UCSD-AML1 (cell line): ENCODE measurements around the gene CDC42.
A peak's percentile ranks its signal among the peaks of the same experiment; 100 is the strongest.
"Not testable (repeated sequence)": the region's sequence is repeated elsewhere in the genome, so short reads cannot be mapped to it uniquely, and the experiment has no call there.

ENCODE experiments used
- DNase-seq: peaks from one replicate; lab custom pipeline; 2025; ENCODE audit not compliant: unreplicated experiment; lab: John Stamatoyannopoulos, UW

The CDC42 gene

DNA sequence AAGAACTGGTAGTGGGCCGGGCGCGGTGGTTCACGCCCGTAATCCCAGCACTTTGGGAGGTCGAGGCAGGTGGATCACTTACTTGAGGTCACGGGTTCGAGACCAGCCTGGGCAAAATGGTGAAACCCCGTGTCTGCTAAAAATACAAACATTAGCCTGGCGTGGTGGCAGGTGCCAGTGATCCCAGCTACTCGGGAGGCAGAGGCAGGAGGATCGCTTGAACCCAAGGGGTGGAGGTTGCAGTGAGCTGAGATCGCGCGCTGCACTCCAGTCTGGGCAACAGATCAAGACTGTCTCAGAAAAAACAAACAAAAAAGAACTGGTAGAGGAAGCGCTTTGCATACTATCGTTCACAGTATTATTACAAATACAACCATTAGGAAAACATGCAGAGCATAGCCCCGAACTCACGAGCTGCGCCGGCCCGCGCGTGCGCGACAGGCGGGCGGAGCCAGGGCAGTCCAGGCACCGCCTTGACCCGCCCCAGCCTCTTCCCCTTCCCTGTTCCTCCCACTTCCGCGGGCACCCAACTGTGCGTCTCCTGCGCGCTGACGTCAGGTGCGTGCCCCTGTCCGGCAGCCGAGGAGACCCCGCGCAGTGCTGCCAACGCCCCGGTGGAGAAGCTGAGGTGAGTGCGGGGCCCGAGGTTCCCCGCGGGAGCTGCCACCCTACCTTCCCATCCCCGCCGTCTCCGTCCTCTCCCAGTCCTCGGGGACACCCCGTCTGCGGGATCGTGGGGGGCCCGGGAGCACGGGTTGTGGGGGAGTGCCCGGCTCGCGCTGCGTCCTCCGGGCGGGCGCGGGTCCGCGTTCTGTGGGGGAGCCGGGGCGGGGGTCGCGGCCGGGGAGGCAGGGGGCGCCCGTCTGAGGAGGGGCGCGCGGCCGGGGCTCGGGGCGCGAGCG, at the start of gene CDC42:
Gene CDC42, plus strand, starts transcription at position 595 of the 902 bp plus-strand sequence. CDS start 25,770 bp downstream, outside the sequence.
- DNase-seq, result peak; percentile 97

DNA sequence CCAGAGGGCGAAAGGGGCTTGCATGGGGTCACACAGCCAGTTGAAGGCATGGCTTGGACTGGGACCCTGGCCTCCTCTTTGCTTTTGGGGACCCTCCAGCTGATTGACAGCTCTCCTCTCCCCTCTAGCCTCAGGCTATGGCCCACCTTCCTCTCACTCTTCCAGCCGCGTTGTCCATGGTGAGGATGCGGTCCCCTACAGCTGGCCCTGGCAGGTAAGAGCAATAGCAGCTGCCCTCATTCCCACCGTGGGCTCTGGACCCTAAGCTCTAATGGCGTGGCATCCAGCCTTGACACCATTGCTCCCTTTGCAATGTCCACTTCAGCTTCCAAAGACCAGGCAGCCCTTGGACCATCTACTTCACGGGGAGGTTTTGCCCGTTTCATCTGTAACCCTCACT, 49.6 kb upstream of the CDC42 start:
- not testable (repeated sequence) for DNase-seq

DNA sequence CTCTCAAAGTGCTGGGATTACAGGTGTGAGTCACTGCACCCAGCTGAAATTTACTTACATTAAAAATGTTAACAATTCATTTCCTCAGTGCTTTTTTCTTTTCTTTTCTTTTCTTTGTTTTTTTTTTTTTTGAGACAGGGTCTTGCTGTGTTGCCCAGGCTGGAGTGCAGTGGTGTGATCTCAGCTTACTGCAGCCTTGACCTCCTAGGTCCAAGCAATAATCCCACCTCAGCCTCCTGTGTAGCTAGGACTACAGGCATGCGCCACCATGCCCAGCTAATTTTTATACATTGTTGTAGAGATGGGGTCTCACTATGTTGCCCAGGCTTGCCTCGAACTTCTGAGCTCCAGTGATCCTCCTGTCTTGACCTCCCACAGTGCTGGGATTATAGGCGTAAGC, 48.5 kb upstream of the CDC42 start:
- not testable (repeated sequence) for DNase-seq

DNA sequence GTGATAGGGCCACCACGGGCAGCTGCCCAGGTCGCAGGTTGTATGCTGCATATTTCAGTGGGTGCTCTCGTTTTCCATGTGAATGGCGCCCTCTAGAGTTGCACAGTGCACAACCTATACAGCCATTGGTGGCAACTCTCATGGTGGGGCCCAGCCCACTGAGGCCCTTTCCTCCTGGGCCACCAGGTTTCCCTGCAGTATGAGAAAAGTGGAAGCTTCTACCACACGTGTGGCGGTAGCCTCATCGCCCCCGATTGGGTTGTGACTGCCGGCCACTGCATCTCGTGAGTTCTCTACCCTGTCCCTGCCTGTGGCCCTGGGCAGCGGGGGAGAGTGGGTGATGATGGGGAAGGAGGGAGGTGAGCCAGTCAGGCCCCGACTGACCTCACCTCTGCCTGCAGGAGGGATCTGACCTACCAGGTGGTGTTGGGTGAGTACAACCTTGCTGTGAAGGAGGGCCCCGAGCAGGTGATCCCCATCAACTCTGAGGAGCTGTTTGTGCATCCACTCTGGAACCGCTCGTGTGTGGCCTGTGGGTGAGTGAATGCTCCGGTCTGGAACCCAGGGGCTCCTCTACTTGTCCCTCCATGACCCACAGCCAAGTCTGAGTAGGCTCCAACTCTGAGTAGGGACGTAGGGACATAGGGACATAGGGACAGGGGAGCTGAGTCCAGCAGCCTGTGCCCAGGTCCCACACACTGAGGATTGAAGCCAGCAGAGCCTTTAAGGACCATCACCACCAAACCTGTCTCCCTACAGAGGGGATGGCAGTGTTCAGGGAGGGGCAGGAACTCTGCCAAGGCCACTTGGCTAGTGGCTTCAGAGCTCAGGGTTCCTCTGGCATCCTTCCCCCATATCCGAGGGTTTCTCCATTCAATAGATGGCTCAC, 47.0 kb upstream of the CDC42 start:
- peak; percentile 42 for DNase-seq

DNA sequence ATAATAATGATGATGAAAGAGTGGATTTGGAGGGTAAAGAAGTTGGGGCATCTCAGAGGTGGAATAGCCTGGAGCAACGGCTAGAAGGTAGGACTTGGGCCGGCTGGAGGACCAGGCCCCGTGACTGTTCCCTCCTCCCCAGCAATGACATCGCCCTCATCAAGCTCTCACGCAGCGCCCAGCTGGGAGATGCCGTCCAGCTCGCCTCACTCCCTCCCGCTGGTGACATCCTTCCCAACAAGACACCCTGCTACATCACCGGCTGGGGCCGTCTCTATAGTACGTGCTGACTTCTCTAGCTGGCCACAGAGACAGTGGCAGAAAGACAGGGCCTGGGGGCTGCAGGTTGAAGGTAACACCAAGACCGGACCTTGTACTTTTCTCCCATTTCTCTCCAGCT, 45.8 kb upstream of the CDC42 start:
- DNase-seq, result not testable (repeated sequence)

DNA sequence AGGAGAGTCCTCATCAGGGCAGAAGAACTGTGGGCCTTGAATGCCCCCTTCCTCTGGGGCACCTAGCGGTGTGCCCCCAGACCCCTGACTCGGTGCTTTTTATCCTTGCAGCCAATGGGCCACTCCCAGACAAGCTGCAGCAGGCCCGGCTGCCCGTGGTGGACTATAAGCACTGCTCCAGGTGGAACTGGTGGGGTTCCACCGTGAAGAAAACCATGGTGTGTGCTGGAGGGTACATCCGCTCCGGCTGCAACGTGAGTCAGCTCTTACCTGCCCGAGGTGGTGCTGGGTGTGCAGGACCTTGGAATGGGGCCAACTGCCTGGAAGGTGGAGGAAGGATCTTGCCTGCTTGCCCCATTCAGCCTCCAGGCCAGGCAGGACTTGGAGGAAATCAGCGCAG, 45.2 kb upstream of the CDC42 start:
- not testable (repeated sequence) for DNase-seq

DNA sequence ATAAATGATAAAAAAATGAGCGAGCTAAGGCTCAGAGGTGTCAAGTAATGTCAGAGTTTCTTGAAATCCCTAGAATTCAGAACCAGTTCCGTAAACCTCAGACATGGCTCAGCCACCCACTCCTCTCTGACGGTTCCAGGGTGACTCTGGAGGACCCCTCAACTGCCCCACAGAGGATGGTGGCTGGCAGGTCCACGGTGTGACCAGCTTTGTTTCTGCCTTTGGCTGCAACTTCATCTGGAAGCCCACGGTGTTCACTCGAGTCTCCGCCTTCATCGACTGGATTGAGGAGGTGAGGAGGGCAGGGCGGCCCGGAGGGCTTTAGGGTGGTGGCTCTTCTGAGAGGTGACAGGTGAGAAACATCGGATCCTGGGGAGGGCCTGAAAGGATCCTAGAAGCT, 42.9 kb upstream of the CDC42 start:
- DNase-seq, result not testable (repeated sequence)

DNA sequence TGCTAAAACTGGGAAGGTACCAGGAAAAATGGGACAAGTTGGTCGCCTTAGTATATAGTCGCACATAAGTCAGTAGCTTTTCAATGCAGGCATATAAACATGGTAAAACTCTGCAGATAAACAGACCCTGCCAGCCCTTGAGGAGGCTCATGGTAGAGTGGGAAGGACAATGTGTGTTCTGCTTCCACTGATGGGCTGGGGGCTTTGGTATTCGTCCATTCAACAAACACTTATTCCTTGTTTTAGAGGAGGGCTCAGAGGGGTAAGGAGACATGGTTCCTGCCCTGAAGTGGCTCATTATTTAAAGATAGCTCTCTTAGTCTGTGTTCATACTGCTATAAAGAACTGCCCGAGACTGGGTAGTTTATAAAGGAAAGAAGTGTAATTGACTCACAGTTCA, 39.8 kb upstream of the CDC42 start:
- not testable (repeated sequence) for DNase-seq

DNA sequence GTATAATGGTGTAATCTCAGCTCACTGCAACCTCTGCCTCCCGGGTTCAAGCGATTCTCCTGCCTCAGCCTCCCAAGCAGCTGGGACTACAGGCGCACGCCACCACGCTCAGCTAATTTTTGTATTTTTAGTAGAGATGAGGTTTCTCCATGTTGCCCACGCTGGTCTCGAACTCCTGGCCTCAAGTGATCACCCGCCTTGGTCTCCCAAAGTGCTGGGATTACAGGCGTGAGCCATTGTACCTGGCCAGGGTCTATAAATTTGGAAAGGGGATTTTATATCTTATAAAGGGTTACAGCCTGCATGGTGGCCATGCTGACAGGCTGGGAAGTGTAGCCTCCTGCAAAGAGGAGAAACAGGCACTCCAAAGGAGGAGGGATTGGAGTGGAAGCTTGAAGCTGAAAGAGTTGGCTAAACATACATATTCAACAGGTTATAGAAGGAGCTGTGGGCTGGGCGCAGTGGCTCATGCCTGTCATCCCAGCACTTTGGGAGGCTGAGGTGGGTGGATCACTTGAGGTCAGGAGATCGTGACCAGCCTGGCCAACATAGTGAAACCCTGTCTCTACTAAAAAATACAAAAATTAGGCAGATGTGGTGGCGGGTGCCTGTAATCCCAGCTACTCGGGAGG, 37.8 kb upstream of the CDC42 start:
- not testable (repeated sequence) for DNase-seq

DNA sequence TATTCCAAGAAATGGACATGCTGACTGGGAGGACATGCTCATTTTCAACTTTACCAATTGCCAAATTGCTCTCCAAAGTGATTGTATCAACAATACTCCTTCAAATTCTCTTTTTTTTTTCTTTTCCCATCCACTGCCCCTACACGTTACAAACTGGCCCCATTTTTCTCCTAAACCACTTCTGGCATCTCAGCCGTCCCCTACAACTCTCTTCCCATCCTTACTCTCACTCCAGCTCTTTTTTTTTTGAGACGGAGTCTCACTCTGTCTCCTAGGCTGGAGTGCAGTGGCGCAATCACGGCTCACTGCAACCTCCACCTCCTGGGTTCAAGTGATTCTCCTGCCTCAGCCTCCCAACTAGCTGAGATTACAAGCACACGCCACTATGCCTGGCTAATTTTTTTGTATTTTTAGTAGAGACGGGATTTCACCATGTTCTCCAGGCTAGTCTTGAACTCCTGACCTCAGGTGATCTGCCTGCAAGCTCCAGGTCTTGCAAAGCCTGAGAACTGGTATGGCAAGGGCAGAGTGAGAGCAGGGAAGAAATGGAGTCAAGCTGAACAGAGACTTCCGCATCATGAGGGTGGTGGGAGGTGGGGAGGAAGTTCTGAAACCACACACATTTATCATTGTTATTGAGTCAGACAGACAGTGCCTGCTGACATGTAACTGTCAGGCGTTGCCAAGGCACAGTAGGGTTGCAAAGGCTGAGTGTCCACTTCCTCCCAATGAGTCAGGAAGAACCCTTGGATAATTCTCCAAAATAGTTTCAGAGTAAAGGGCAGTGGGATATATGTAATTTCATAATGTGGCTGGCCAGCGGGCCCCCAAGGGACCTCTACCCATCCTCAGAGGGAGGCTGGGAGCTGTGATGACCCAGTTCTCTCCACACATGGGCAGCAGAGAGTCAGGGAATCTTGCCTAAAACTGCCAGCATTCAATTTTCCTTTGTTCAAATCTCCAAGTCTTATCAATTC, 33.6 kb upstream of the CDC42 start:
- DNase-seq, result peak; percentile 76

DNA sequence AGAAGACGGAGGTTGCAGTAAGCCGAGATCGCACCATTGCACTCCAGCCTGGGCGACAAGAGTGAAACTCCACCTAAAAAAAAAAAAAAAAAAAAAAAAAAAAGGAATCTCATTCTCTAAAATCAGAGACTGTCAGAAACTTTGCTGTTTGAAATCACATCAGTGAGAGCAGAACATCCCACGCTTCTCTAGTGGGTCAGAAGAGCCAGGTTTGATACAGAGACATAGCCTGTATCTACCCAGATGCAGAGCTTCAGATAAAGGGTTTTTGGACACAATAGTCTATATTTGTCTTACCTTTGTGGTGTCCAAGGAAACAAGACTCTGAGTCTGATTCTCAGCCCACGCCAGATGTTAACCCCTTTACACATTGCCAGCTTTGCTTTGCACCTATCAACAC, 31.4 kb upstream of the CDC42 start:
- no peak for DNase-seq

DNA sequence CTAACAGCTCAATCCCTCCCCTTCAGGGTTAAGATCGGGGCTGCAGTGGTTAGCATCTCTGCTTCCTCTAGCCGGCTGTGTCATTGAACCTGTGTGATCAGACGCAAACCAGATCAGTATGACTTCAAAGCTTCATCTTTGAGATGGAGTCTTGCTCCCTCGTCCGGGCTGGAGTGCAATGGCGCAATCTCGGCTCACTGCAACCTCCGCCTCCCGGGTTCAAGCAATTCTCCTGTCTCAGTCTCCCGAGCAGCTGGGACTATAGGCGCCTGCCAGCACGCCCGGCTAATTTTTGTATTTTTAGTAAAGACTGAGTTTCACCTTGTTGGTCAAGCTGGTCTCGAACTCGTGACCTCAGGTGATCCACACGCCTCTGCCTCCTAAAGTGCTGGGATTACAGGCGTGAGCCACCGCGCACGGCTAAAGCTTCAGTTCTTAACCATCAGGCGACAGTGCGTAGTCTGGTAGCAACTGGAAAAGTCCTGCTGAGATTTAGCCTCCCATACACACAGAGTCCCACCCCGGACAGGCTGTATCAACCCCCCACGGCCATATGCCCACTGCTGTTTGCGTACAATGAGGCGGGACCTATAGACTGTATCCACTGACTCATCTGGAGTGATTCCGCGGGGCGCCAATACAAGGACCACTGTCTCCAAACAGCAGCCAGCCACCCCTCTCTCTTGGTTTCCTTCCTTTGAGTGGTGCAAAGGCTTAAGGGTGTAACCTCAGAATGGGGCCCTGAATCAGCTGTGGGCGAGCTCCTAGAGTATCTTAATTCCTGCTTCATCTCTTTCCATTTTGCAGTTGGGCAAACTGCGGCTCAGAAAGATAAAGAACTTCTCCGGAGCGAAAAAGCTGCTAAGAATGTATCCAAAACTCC, 27.8 kb upstream of the CDC42 start:
- peak; percentile 84 for DNase-seq

DNA sequence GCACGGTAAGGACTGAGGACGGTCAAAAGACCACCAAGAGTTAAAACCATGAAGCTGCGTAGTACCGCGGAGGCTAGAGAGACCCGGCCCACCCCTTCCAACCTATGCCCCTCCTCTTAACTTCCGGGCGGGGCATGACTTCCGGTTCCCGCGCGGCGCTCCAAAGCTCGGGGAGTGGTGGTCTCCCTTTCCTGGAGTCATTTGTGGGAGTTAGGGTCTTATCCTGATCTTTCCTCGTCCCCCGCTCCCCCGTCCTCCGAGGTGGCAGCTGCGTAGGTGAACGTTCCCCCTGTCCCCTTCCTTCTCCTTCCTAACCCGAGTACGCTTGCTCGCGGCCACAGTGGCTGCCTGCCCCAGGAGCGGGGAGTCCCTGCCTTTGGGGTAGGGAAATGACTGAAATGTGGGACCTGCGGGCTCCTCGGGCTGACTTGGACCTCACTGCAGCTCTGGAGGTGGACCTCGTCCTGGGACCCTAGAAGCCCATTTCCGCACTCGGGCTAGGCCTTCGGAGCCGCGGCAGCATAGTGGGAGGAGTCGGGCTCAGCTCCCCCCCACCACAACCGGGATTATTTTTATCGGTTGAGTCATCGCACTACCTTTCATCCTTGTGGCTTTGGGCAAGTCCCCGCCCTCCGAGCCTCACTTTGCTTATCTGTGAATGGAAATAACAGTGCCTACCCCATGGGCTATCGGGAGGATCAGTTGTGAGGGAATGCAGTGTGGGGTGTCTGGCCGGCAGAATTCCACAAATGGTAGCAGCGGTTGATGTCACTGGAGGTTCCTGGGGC, 26.9 kb upstream of the CDC42 start:
- DNase-seq, result peak; percentile 85

DNA sequence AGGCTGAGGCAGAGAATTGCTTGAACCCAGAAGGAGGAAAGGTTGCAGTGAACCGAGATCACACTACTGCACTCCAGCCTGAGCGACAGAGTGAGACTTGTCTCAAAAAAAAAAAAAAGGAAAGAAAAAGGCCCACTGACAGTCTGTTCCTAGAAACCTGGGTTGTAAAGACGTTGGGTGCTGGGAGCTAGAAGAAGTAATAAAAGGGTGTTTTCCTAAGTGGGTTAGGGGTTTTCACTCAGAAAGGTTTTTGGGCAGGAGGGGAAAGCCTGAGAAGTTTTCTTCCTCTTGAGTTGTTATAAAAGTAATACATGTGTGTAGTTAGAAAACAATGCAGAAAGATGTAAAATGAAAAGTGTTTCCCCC, 25.6 kb upstream of the CDC42 start:
- DNase-seq, result no peak

DNA sequence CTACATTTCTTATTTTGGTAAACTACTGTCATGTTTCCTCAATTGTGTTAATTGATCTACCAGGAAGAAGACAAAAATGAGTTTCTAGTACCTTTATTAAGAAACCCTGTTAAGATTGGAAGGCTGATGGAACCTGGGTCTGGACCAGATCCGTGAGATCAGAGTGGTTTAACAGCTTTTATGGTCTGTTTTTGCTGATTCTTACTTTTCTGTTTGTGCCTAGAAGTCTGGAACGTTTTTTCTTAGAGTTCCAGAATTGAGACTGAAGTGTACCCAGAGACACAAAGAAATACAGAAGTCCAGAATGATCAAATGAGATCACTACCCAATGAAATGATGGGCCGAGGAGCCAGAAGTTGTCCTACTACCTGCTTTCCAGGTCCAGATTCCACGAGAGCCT, 22.5 kb upstream of the CDC42 start:
- no peak for DNase-seq

DNA sequence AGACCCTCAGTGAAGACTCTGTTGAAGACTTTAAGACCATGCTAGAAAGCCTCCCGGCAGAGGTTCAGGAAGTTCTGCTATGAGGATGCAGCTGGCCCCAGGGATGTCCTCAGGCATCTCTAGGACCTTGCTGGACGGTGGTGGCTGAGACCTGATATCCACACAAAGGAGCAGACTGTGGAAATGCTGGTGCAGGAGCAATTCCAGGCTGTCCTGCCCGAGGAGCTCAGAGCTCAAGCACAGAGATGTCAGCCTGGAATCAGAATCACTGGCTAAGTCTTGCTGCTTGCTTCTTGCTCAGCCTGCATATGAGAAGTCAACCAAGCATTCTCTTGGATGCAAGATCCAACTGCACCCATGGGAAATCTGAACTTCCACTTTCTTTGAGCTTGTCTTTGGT, 22.0 kb upstream of the CDC42 start:
- no peak for DNase-seq

DNA sequence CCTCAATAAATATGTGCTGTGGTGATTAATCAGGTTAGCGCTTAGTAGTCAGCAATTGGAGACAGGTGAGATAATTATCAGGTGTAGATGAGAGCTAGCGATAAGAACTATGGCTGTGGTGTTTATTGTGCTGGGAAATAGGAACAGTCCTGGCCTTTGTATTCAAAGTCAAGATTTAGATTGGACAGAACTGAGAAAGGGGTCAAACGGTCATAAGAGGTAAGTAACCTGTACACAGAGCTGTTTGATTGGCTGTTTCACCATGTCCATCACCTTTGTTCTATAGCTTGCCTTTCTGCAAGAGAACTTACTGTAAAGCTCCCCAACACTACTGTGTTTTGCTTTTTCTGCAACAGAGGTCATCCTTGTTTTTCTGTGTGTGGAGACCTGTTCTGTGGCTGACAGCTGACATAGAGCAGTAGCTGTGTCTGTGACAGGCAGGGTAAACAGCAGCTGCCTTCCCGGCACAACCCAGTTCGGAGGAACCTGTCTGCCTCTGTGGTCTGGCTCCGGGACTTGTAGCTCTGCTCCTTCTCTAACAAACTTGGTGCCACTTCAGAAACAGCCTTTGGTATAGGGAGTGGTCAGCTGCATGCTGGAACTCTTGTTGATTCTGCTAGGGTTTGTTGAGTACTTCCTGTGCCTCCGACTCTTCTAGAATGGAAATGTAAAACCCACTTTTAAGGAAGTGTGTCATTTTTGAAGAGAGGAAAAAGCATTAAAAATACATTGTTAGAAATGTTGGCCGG, 21.1 kb upstream of the CDC42 start:
- peak; percentile 60 for DNase-seq

DNA sequence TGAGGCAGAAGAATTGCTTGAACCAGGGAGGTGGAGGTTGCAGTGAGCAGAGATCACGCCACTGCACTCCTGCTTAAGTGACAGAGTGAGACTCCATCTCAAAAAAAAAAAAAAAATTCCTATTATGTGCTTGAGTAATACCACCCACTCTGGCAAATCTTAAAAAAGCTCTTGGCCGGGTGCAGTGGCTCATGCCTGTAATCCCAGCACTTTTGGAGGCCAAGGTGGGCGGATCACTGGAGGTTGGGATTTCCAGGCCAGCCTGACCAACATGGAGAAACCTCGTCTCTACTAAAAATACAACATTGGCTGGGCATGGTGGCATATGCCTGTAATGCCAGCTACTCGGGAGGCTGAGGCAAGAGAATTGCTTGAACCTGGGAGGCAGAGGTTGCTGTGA, 17.7 kb upstream of the CDC42 start:
- DNase-seq, result not testable (repeated sequence)
